Measurements from ENCODE around the gene ADSS2.

Gene ADSS2

GRCh38 chr1:244447024-244447423 is 4.7 kb downstream of the ADSS2 start:
- H3K4me1 ChIP-seq (ENCODE audit: control insufficient read depth in 5 of 5, insufficient read depth in 5 of 5, low read length in 5 of 5) = peaks cover 4 to 21% (median 19%) of the 10 kb centered on the region in 5 donors
- H3K9me3 ChIP-seq (ENCODE audit: control insufficient read depth in 5 of 5, low read length in 5 of 5) = no peaks in the 10 kb centered on the region
- no peak overlapping the region for H3K4me3 ChIP-seq (ENCODE audit: low read depth in 1 of 5, low read length in 5 of 5)
- H3K27me3 ChIP-seq (ENCODE audit: control insufficient read depth in 5 of 5, insufficient read depth in 4 of 5, low read length in 5 of 5) = no peaks in the 10 kb centered on the region
- H3K36me3 ChIP-seq (ENCODE audit: control insufficient read depth in 5 of 5, insufficient read depth in 5 of 5, low read length in 5 of 5) = peaks cover 0 to 2% (median 0%) of the 10 kb centered on the region in 5 donors
- no peak overlapping the region for H3K27ac ChIP-seq (ENCODE audit: low read depth, low read length)
- no peak overlapping the region for H3K9ac ChIP-seq (ENCODE audit: low read length in 5 of 5)

- Histone ChIP-seq H3K27me3 (ENCODE audit: control insufficient read depth in 5 of 5, insufficient read depth in 4 of 5, low read length in 5 of 5) (no peaks in the 10 kb centered on the region), H3K4me3 (ENCODE audit: low read depth in 1 of 5, low read length in 5 of 5) (no peak overlapping the region), H3K36me3 (ENCODE audit: control insufficient read depth in 5 of 5, insufficient read depth in 5 of 5, low read length in 5 of 5) (peaks cover 0 to 2% (median 0%) of the 10 kb centered on the region in 5 donors), H3K4me1 (ENCODE audit: control insufficient read depth in 5 of 5, insufficient read depth in 5 of 5, low read length in 5 of 5) (peaks cover 4 to 18% (median 11%) of the 10 kb centered on the region in 5 donors), H3K9me3 (ENCODE audit: control insufficient read depth in 5 of 5, low read length in 5 of 5) (no peaks in the 10 kb centered on the region), H3K9ac (ENCODE audit: low read length in 5 of 5) (no peak overlapping the region), H3K27ac (ENCODE audit: low read depth, low read length) (no peak overlapping the region)
Observed at GRCh38 chr1:244445320-244446181, 6.2 kb downstream of the ADSS2 start.

GRCh38 chr1:244444854-244445253 is 6.9 kb downstream of the ADSS2 start:
- no peaks in the 10 kb centered on the region for H3K27me3 ChIP-seq (ENCODE audit: control insufficient read depth in 5 of 5, insufficient read depth in 4 of 5, low read length in 5 of 5)
- H3K9me3 ChIP-seq (ENCODE audit: control insufficient read depth in 5 of 5, low read length in 5 of 5) = no peaks in the 10 kb centered on the region
- H3K27ac ChIP-seq (ENCODE audit: low read depth, low read length) = no peak overlapping the region
- H3K4me1 ChIP-seq (ENCODE audit: control insufficient read depth in 5 of 5, insufficient read depth in 5 of 5, low read length in 5 of 5) = peaks cover 0 to 11% (median 4%) of the 10 kb centered on the region in 5 donors
- H3K36me3 ChIP-seq (ENCODE audit: control insufficient read depth in 5 of 5, insufficient read depth in 5 of 5, low read length in 5 of 5) = peaks cover 0 to 2% (median 0%) of the 10 kb centered on the region in 5 donors
- no peak overlapping the region for H3K9ac ChIP-seq (ENCODE audit: low read length in 5 of 5)
- no peak overlapping the region for H3K4me3 ChIP-seq (ENCODE audit: low read depth in 1 of 5, low read length in 5 of 5)

- H3K27ac ChIP-seq (ENCODE audit: low read depth, low read length) = no peak overlapping the region
- no peak overlapping the region for H3K4me3 ChIP-seq (ENCODE audit: low read depth in 1 of 5, low read length in 5 of 5)
- no peak overlapping the region for H3K9ac ChIP-seq (ENCODE audit: low read length in 5 of 5)
- H3K9me3 ChIP-seq (ENCODE audit: control insufficient read depth in 5 of 5, low read length in 5 of 5) = no peaks in the 10 kb centered on the region
- H3K4me1 ChIP-seq (ENCODE audit: control insufficient read depth in 5 of 5, insufficient read depth in 5 of 5, low read length in 5 of 5) = peaks cover 0 to 13% (median 3%) of the 10 kb centered on the region in 5 donors
- peaks cover 0 to 2% (median 0%) of the 10 kb centered on the region in 5 donors for H3K36me3 ChIP-seq (ENCODE audit: control insufficient read depth in 5 of 5, insufficient read depth in 5 of 5, low read length in 5 of 5)
- no peaks in the 10 kb centered on the region for H3K27me3 ChIP-seq (ENCODE audit: control insufficient read depth in 5 of 5, insufficient read depth in 4 of 5, low read length in 5 of 5)
Observed at GRCh38 chr1:244442850-244443249, 8.9 kb downstream of the ADSS2 start.

- Histone ChIP-seq H3K36me3 (ENCODE audit: control insufficient read depth in 5 of 5, insufficient read depth in 5 of 5, low read length in 5 of 5) (peaks cover 6 to 13% (median 8%) of the 10 kb centered on the region in 5 donors), H3K27ac (ENCODE audit: low read depth, low read length) (no peak overlapping the region), H3K9me3 (ENCODE audit: control insufficient read depth in 5 of 5, low read length in 5 of 5) (no peaks in the 10 kb centered on the region), H3K9ac (ENCODE audit: low read length in 5 of 5) (no peak overlapping the region), H3K27me3 (ENCODE audit: control insufficient read depth in 5 of 5, insufficient read depth in 4 of 5, low read length in 5 of 5) (no peaks in the 10 kb centered on the region), H3K4me3 (ENCODE audit: low read depth in 1 of 5, low read length in 5 of 5) (no peak overlapping the region), H3K4me1 (ENCODE audit: control insufficient read depth in 5 of 5, insufficient read depth in 5 of 5, low read length in 5 of 5) (peaks cover 0 to 7% (median 0%) of the 10 kb centered on the region in 5 donors)
Observed at GRCh38 chr1:244439391-244440032, 12.2 kb downstream of the ADSS2 start.

GRCh38 chr1:244437086-244437468 is 14.6 kb downstream of the ADSS2 start:
- no peaks in the 10 kb centered on the region for H3K9me3 ChIP-seq (ENCODE audit: control insufficient read depth in 5 of 5, low read length in 5 of 5)
- H3K36me3 ChIP-seq (ENCODE audit: control insufficient read depth in 5 of 5, insufficient read depth in 5 of 5, low read length in 5 of 5) = peaks cover 9 to 20% (median 11%) of the 10 kb centered on the region in 5 donors
- H3K27ac ChIP-seq (ENCODE audit: low read depth, low read length) = no peak overlapping the region
- H3K27me3 ChIP-seq (ENCODE audit: control insufficient read depth in 5 of 5, insufficient read depth in 4 of 5, low read length in 5 of 5) = no peaks in the 10 kb centered on the region
- peaks cover 0 to 7% (median 0%) of the 10 kb centered on the region in 5 donors for H3K4me1 ChIP-seq (ENCODE audit: control insufficient read depth in 5 of 5, insufficient read depth in 5 of 5, low read length in 5 of 5)
- no peak overlapping the region for H3K4me3 ChIP-seq (ENCODE audit: low read depth in 1 of 5, low read length in 5 of 5)
- no peak overlapping the region for H3K9ac ChIP-seq (ENCODE audit: low read length in 5 of 5)

GRCh38 chr1:244436336-244437085 is 15.2 kb downstream of the ADSS2 start:
- Histone ChIP-seq H3K27me3 (ENCODE audit: control insufficient read depth in 5 of 5, insufficient read depth in 4 of 5, low read length in 5 of 5) (no peaks in the 10 kb centered on the region), H3K9me3 (ENCODE audit: control insufficient read depth in 5 of 5, low read length in 5 of 5) (no peaks in the 10 kb centered on the region), H3K27ac (ENCODE audit: low read depth, low read length) (no peak overlapping the region), H3K4me1 (ENCODE audit: control insufficient read depth in 5 of 5, insufficient read depth in 5 of 5, low read length in 5 of 5) (peaks cover 0 to 7% (median 0%) of the 10 kb centered on the region in 5 donors), H3K36me3 (ENCODE audit: control insufficient read depth in 5 of 5, insufficient read depth in 5 of 5, low read length in 5 of 5) (peaks cover 12 to 20% (median 13%) of the 10 kb centered on the region in 5 donors), H3K9ac (ENCODE audit: low read length in 5 of 5) (no peak overlapping the region), H3K4me3 (ENCODE audit: low read depth in 1 of 5, low read length in 5 of 5) (no peak overlapping the region)

GRCh38 chr1:244435562-244436205 is 16.0 kb downstream of the ADSS2 start:
- Histone ChIP-seq H3K27me3 (ENCODE audit: control insufficient read depth in 5 of 5, insufficient read depth in 4 of 5, low read length in 5 of 5) (no peaks in the 10 kb centered on the region), H3K9ac (ENCODE audit: low read length in 5 of 5) (no peak overlapping the region), H3K9me3 (ENCODE audit: control insufficient read depth in 5 of 5, low read length in 5 of 5) (no peaks in the 10 kb centered on the region), H3K4me1 (ENCODE audit: control insufficient read depth in 5 of 5, insufficient read depth in 5 of 5, low read length in 5 of 5) (peaks cover 0 to 7% (median 0%) of the 10 kb centered on the region in 5 donors), H3K36me3 (ENCODE audit: control insufficient read depth in 5 of 5, insufficient read depth in 5 of 5, low read length in 5 of 5) (peaks cover 14 to 20% (median 15%) of the 10 kb centered on the region in 5 donors), H3K27ac (ENCODE audit: low read depth, low read length) (no peak overlapping the region), H3K4me3 (ENCODE audit: low read depth in 1 of 5, low read length in 5 of 5) (no peak overlapping the region)

GRCh38 chr1:244431166-244431565 is 20.5 kb downstream of the ADSS2 start:
- Histone ChIP-seq H3K36me3 (ENCODE audit: control insufficient read depth in 5 of 5, insufficient read depth in 5 of 5, low read length in 5 of 5) (peaks cover 19 to 24% (median 20%) of the 10 kb centered on the region in 5 donors), H3K4me1 (ENCODE audit: control insufficient read depth in 5 of 5, insufficient read depth in 5 of 5, low read length in 5 of 5) (no peaks in the 10 kb centered on the region), H3K27me3 (ENCODE audit: control insufficient read depth in 5 of 5, insufficient read depth in 4 of 5, low read length in 5 of 5) (no peaks in the 10 kb centered on the region)

More at GRCh38 chr1:244431166-244431565, 20.5 kb downstream of the ADSS2 start:
- Histone ChIP-seq H3K9me3 (ENCODE audit: control insufficient read depth in 5 of 5, low read length in 5 of 5) (no peaks in the 10 kb centered on the region), H3K4me3 (ENCODE audit: low read depth in 1 of 5, low read length in 5 of 5) (no peak overlapping the region), H3K27ac (ENCODE audit: low read depth, low read length) (no peak overlapping the region), H3K9ac (ENCODE audit: low read length in 5 of 5) (no peak overlapping the region)

Measured in subcutaneous abdominal adipose tissue (tissue), 5 donors.